Neural cell (in vitro differentiated cells): ENCODE data around the gene PRDX5. TPM values are rescaled to one million over a fixed set of nuclear protein-coding genes. Genes with fewer than 3 reads are reported as not detected.
A peak's percentile ranks its signal among the peaks of the same experiment; 100 is the strongest.

ENCODE experiments used
- H2AFZ ChIP-seq: fragments of 200-600, 300-800 bp; sonication (generic), shearing (Covaris generic); 2 replicates; pipeline ENCODE4 v1.6.0; 2014; ENCODE audit warnings: low read depth, mild to moderate bottlenecking, antibody characterized with exemption, low read length, moderate library complexity
- H3F3A ChIP-seq: fragments of 200-600 bp; shearing (Covaris generic); 2 replicates; pipeline ENCODE4 v1.6.1; 2016; ENCODE audit warnings: mild to moderate bottlenecking, moderate library complexity, mixed read lengths, antibody characterized with exemption, low read length; ENCODE audit not compliant: insufficient read depth, poor library complexity, severe bottlenecking
- H3K27ac ChIP-seq: fragments of 200-600, 300-800 bp; sonication (generic), shearing (Covaris generic); 2 replicates; pipeline ENCODE4 v1.5.1; 2014; ENCODE audit warnings: mild to moderate bottlenecking, low read length, moderate library complexity
- H3K27me3 ChIP-seq: fragments of 300-800, 200-600 bp; sonication (generic), shearing (Covaris generic); 2 replicates; pipeline ENCODE4 v1.6.0; 2014; ENCODE audit warnings: mild to moderate bottlenecking, low read depth, low read length, moderate library complexity; ENCODE audit not compliant: insufficient read depth
- H3K36me3 ChIP-seq: fragments of 300-800, 200-600 bp; sonication (generic), shearing (Covaris generic); 2 replicates; pipeline ENCODE4 v1.5.1; 2014; ENCODE audit warnings: mild to moderate bottlenecking, antibody characterized with exemption, low read length, moderate library complexity; ENCODE audit not compliant: insufficient read depth
- H3K4me2 ChIP-seq: fragments of 300-800, 200-600 bp; sonication (generic), shearing (Covaris generic); 2 replicates; pipeline ENCODE4 v1.6.0; 2014; ENCODE audit warnings: mild to moderate bottlenecking, low read length
- H3K4me3 ChIP-seq: fragments of 300-800, 200-600 bp; sonication (generic), shearing (Covaris generic); 2 replicates; pipeline ENCODE4 v1.5.1; 2014; ENCODE audit warnings: mild to moderate bottlenecking, low read length, moderate library complexity
- H3K79me2 ChIP-seq: fragments of 200-600 bp; shearing (Covaris generic); replicated peaks from 2 replicates; pipeline ENCODE4 v1.6.0; 2014; ENCODE audit warnings: mild to moderate bottlenecking, low read length, moderate library complexity; ENCODE audit not compliant: insufficient read depth
- H3K9ac ChIP-seq: fragments of 300-800, 200-600 bp; sonication (generic), shearing (Covaris generic); 2 replicates; pipeline ENCODE4 v1.6.1; 2016; ENCODE audit warnings: mild to moderate bottlenecking, low read length, mixed read lengths
- H3K9me2 ChIP-seq: fragments of 200-600 bp; shearing (Covaris generic); 2 replicates; pipeline ENCODE4 v1.6.1; 2016; ENCODE audit warnings: mild to moderate bottlenecking, low read length, mixed read lengths; ENCODE audit not compliant: insufficient read depth
- H3K9me3 ChIP-seq: fragments of 200-600, 300-800 bp; sonication (generic), shearing (Covaris generic); 2 replicates; pipeline ENCODE4 v1.6.1; 2016; ENCODE audit warnings: mild to moderate bottlenecking, mixed run types, low read length, moderate library complexity, mixed read lengths
- H4K20me1 ChIP-seq: fragments of 200-600 bp; shearing (Covaris generic); 2 replicates; pipeline ENCODE4 v1.6.1; 2016; ENCODE audit warnings: mild to moderate bottlenecking, mixed run types; ENCODE audit not compliant: insufficient read depth
- EP300 ChIP-seq: fragments of 450-650 bp; conservative IDR thresholded peaks from 2 replicates; pipeline ENCODE4 v1.6.1; 2014; ENCODE audit warnings: antibody characterized with exemption, mild to moderate bottlenecking, moderate library complexity; ENCODE audit not compliant: poor library complexity, severe bottlenecking
- EZH2 ChIP-seq: fragments of 200-600, 300-800 bp; shearing (Covaris generic), sonication (generic); IDR thresholded peaks from 2 replicates; pipeline ENCODE4 v1.6.1; 2014; ENCODE audit warnings: antibody characterized with exemption, low read length, borderline replicate concordance, mild to moderate bottlenecking; ENCODE audit not compliant: insufficient read depth, poor library complexity, severe bottlenecking
- MXI1 ChIP-seq: fragments of 450-650 bp; conservative IDR thresholded peaks from 2 replicates; pipeline ENCODE4 v1.6.1; 2014; ENCODE audit warnings: antibody characterized with exemption, mild to moderate bottlenecking; ENCODE audit not compliant: poor library complexity, severe bottlenecking
- POLR2AphosphoS5 ChIP-seq: IDR thresholded peaks from 2 replicates; pipeline ENCODE4 v1.6.1; 2012
- RAD21 ChIP-seq: fragments of 450-650 bp; conservative IDR thresholded peaks from 2 replicates; pipeline ENCODE4 v1.6.1; 2014; ENCODE audit warnings: antibody characterized with exemption, mild to moderate bottlenecking, moderate library complexity
- SMC3 ChIP-seq: fragments of 450-650 bp; conservative IDR thresholded peaks from 2 replicates; pipeline ENCODE4 v1.6.1; 2014; ENCODE audit warnings: antibody characterized with exemption, mild to moderate bottlenecking, moderate library complexity; ENCODE audit not compliant: poor library complexity
- TAF1 ChIP-seq: IDR thresholded peaks from 2 replicates; pipeline ENCODE4 v1.6.1; 2012; ENCODE audit warnings: low read depth
- polyA plus RNA-seq: library from polyadenylated mRNA; depleted of rRNA; stranded (reverse); fragments of >200 nt; gene quantifications from 2 replicates; pipeline ENCODE4 v1.2.3, GENCODE V29; 2014
- TF ChIP-seq, protein P1 (sequence below): IDR thresholded peaks from 2 replicates; pipeline ENCODE4 v1.6.1; 2012; ENCODE audit warnings: borderline replicate concordance
- TF ChIP-seq, protein P2 (sequence below): fragments of 450-650 bp; IDR thresholded peaks from 2 replicates; pipeline ENCODE4 v1.5.1; 2014; ENCODE audit warnings: antibody characterized with exemption, mild to moderate bottlenecking, moderate library complexity; ENCODE audit not compliant: poor library complexity, severe bottlenecking

Gene PRDX5
- polyA plus RNA-seq, 1 donor from 2014 or later = 452 TPM

DNA sequence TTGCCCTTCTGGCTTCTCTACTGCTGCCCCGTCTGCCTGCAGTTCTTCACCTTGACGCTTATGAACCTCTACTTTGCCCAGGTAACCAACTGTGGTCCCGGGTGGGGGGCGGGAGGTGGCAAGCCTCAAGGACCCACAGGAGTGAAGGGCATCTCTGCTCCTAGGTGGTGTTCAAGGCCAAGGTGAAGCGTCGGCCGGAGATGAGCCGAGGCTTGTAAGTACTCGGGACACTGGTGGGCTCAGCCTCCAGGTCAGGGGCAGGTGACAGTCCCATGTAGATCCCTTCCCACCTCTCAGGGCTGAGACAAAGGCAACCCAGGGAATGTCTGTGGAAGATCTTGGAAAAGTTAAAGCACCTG is 31.1 kb upstream of the PRDX5 start:
- peak overlapping the region; percentile 81 for H3K4me2 ChIP-seq
- H3K9me2 ChIP-seq = no peaks in the 10 kb centered on the region
- no peak for TF ChIP-seq EZH2
- no peak for TF ChIP-seq POLR2AphosphoS5
- no peak for TF ChIP-seq SMC3
- no peak for TF ChIP-seq MXI1
- TF ChIP-seq TAF1 = no peak
- no peak for TF ChIP-seq RAD21
- TF ChIP-seq, protein P1, sequence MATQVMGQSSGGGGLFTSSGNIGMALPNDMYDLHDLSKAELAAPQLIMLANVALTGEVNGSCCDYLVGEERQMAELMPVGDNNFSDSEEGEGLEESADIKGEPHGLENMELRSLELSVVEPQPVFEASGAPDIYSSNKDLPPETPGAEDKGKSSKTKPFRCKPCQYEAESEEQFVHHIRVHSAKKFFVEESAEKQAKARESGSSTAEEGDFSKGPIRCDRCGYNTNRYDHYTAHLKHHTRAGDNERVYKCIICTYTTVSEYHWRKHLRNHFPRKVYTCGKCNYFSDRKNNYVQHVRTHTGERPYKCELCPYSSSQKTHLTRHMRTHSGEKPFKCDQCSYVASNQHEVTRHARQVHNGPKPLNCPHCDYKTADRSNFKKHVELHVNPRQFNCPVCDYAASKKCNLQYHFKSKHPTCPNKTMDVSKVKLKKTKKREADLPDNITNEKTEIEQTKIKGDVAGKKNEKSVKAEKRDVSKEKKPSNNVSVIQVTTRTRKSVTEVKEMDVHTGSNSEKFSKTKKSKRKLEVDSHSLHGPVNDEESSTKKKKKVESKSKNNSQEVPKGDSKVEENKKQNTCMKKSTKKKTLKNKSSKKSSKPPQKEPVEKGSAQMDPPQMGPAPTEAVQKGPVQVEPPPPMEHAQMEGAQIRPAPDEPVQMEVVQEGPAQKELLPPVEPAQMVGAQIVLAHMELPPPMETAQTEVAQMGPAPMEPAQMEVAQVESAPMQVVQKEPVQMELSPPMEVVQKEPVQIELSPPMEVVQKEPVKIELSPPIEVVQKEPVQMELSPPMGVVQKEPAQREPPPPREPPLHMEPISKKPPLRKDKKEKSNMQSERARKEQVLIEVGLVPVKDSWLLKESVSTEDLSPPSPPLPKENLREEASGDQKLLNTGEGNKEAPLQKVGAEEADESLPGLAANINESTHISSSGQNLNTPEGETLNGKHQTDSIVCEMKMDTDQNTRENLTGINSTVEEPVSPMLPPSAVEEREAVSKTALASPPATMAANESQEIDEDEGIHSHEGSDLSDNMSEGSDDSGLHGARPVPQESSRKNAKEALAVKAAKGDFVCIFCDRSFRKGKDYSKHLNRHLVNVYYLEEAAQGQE = no peak
- TF ChIP-seq, protein P2, sequence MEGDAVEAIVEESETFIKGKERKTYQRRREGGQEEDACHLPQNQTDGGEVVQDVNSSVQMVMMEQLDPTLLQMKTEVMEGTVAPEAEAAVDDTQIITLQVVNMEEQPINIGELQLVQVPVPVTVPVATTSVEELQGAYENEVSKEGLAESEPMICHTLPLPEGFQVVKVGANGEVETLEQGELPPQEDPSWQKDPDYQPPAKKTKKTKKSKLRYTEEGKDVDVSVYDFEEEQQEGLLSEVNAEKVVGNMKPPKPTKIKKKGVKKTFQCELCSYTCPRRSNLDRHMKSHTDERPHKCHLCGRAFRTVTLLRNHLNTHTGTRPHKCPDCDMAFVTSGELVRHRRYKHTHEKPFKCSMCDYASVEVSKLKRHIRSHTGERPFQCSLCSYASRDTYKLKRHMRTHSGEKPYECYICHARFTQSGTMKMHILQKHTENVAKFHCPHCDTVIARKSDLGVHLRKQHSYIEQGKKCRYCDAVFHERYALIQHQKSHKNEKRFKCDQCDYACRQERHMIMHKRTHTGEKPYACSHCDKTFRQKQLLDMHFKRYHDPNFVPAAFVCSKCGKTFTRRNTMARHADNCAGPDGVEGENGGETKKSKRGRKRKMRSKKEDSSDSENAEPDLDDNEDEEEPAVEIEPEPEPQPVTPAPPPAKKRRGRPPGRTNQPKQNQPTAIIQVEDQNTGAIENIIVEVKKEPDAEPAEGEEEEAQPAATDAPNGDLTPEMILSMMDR = no peak
- TF ChIP-seq EP300 = no peak
- H3K27me3 ChIP-seq = peaks cover 24% of the 10 kb centered on the region
- H3K36me3 ChIP-seq = no peaks in the 10 kb centered on the region
- no peaks in the 10 kb centered on the region for H3K9me3 ChIP-seq
- peaks cover 11% of the 10 kb centered on the region for H3K79me2 ChIP-seq
- H4K20me1 ChIP-seq = no peaks in the 10 kb centered on the region
- H2AFZ ChIP-seq = no peak overlapping the region
- H3F3A ChIP-seq = no peaks in the 10 kb centered on the region
- peak overlapping the region; percentile 90 for H3K4me3 ChIP-seq
- no peak overlapping the region for H3K27ac ChIP-seq
- peak overlapping the region; percentile 93 for H3K9ac ChIP-seq

DNA sequence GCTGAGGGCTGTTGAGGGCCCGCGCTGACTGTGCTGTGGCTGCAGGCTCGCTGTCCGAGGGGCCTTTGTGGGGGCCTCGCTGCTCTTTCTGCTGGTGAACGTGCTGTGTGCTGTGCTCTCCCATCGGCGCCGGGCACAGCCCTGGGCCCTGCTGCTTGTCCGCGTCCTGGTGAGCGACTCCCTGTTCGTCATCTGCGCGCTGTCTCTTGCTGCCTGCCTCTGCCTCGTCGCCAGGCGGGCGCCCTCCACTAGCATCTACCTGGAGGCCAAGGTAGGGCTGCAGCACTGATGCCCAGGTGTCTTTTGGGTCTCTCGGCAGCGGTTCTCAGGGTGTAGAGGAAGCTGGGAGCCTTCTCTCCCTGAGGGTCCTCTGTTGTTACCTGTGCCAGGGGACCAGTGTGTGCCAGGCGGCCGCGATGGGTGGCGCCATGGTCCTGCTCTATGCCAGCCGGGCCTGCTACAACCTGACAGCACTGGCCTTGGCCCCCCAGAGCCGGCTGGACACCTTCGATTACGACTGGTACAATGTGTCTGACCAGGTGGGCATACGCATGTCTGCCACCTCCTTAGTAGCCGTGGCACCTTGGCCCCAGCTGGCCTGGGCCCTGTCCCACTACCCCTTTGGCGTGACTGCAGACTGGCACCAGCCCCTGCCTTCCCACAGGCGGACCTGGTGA is 30.1 kb upstream of the PRDX5 start:
- Histone ChIP-seq H2AFZ (no peak overlapping the region), H4K20me1 (no peaks in the 10 kb centered on the region), H3K27me3 (peaks cover 34% of the 10 kb centered on the region), H3K9ac (no peak overlapping the region), H3K9me3 (no peaks in the 10 kb centered on the region), H3K9me2 (no peaks in the 10 kb centered on the region), H3K4me3 (peak overlapping the region; percentile 90), H3K79me2 (peaks cover 11% of the 10 kb centered on the region), H3K27ac (no peak overlapping the region), H3K36me3 (no peaks in the 10 kb centered on the region), H3K4me2 (no peak overlapping the region), H3F3A (no peaks in the 10 kb centered on the region)
- TF ChIP-seq MXI1 = no peak
- no peak for TF ChIP-seq TAF1
- no peak for TF ChIP-seq SMC3
- TF ChIP-seq, protein P1 = no peak
- TF ChIP-seq, protein P2 = no peak
- no peak for TF ChIP-seq EP300
- no peak for TF ChIP-seq RAD21
- TF ChIP-seq EZH2 = no peak
- TF ChIP-seq POLR2AphosphoS5 = no peak
